AG04450 (cell line): ENCODE results near the gene TK1. TPM values are rescaled to one million over a fixed set of nuclear protein-coding genes. Genes with fewer than 3 reads are reported as not detected.

ENCODE experiments used
- CTCF ChIA-PET: fragments of 300-600, 350-600 bp; formaldehyde crosslinking; extraction: SDS; loops from one replicate; lab custom pipeline; 2022; ENCODE audit warnings: antibody characterized with exemption, inconsistent platforms; lab: Charles Lee
- POLR2A ChIA-PET: fragments of 350-600 bp; formaldehyde crosslinking; extraction: SDS; loops from one replicate; lab custom pipeline; 2021; ENCODE audit warnings: antibody characterized with exemption, inconsistent platforms; lab: Yijun Ruan, JAX
- DNase-seq: peaks from one replicate; pipeline ENCODE4 v3.0.0-alpha.2; 2011; ENCODE audit warnings: low read depth, low spot score
- H3K27ac ChIP-seq: one replicate; pipeline ENCODE4 v1.5.1; 2012; ENCODE audit warnings: low read depth, low read length, control low read depth
- H3K27me3 ChIP-seq: one replicate; pipeline ENCODE4 v1.6.0; 2012; ENCODE audit warnings: low read length; ENCODE audit not compliant: control insufficient read depth, insufficient read depth
- H3K4me3 ChIP-seq: 2 replicates; pipeline ENCODE4 v1.5.1; 2011; ENCODE audit warnings: mild to moderate bottlenecking, low read depth, low read length, control low read depth
- H3K9me3 ChIP-seq: 2 replicates; pipeline ENCODE4 v1.5.1; 2012; ENCODE audit warnings: low read length; ENCODE audit not compliant: control insufficient read depth, insufficient read depth
- polyA plus RNA-seq: library from polyadenylated mRNA; depleted of rRNA; stranded (reverse); fragments of >200 nt; gene quantifications from 2 replicates; pipeline ENCODE4 v1.2.3, GENCODE V29; 2011
- TF ChIP-seq, protein P1 (sequence below): IDR thresholded peaks from 2 replicates; pipeline ENCODE4 v1.5.1; 2011; ENCODE audit warnings: low read depth, low read length, control low read depth, inconsistent platforms

The TK1 gene
- polyA plus RNA-seq, 1 experiment, result 27.1 TPM

DNA sequence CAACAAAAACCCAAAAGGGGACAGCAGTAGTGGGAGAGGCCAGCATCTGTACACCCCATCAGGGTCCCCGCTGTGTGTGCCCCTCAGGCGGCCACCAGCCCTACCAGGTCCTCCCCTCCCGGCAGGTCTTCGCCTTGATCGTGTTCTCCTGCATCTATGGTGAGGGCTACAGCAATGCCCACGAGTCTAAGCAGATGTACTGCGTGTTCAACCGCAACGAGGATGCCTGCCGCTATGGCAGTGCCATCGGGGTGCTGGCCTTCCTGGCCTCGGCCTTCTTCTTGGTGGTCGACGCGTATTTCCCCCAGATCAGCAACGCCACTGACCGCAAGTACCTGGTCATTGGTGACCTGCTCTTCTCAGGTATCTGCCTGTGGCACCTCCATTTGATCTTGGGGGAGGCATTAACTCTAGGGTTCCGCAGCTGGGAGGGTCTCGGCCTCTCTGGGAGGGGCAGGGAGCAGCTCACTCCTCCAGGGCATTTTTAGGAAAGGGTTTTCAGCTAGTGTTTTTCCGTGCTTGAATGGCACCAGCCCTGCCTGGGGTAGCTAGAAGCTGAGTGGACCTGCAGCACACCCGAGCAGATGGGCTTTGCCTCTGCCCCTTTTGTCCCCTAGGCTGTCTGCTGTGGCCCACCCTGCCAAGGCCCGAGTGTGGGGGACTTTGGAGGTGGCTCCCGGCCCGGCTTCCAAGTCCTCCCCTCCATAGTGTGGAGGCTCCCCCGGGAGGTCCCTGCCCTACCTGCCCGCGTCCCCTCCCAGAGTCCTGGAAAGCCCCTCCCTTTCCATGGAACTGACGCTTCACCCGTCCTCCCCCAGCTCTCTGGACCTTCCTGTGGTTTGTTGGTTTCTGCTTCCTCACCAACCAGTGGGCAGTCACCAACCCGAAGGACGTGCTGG, 15.9 kb downstream of the TK1 start:
- DNase-seq, result no peak
- TF ChIP-seq, protein P1, sequence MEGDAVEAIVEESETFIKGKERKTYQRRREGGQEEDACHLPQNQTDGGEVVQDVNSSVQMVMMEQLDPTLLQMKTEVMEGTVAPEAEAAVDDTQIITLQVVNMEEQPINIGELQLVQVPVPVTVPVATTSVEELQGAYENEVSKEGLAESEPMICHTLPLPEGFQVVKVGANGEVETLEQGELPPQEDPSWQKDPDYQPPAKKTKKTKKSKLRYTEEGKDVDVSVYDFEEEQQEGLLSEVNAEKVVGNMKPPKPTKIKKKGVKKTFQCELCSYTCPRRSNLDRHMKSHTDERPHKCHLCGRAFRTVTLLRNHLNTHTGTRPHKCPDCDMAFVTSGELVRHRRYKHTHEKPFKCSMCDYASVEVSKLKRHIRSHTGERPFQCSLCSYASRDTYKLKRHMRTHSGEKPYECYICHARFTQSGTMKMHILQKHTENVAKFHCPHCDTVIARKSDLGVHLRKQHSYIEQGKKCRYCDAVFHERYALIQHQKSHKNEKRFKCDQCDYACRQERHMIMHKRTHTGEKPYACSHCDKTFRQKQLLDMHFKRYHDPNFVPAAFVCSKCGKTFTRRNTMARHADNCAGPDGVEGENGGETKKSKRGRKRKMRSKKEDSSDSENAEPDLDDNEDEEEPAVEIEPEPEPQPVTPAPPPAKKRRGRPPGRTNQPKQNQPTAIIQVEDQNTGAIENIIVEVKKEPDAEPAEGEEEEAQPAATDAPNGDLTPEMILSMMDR, result no peak
- Histone ChIP-seq H3K27me3 (peaks cover 3% of the 10 kb centered on the region), H3K9me3 (no peaks in the 10 kb centered on the region), H3K27ac (no peak overlapping the region), H3K4me3 (no peak overlapping the region)
- POLR2A ChIA-PET, result no interaction called here
- CTCF ChIA-PET, result interaction anchor here (1.3 kb wide), 1 partner anchor 16 kb away, joined by 6 read pairs; the partner anchor contains the start of gene TK1

DNA sequence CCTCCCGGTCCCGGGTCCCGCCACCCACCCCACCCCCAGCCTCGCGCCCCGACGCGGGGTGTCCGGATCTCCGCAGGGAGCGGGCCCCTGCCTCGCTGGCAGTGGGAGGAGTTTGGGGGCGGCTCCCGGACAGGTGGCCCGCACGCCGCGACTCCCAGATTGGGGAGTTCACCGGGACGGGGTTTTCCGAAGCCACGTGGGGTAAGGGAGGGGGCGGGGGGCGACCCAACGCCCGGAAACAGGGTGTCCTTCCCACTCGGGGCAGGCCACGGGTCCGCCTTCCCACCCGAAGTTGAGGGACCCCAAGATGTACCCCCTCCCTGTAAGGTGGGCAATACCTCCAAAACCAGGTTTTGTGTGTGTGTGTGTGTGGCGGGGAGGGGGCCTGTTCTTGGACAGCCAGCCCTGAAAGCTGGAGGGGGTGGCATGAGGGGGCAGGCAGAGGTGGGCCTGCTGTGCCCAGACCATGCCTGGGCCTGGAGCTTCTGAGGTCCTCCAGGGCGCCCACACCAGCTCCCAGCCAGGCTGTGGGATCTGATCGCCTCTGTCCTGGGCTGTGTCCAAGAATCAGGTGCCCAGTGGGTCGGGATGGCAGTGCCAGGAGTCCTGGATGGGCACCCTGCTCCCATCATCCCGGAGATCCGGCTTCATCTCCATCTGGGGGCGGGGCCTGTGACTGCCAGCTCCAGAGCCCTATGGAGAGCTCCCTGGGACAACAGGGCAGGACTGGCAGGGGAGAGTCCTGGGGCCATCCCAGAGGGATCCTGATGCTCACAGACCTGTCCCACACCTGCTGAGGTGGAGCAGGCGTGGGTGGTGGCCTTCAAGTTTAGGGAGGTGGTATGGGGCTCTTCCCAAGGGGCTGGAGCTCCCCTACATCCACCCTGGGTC, 17.7 kb downstream of the TK1 start:
- DNase-seq, result no peak
- H3K27ac ChIP-seq, result no peak overlapping the region
- peak overlapping the region; percentile 60 for H3K4me3 ChIP-seq
- POLR2A ChIA-PET, result interaction anchor here (1.2 kb wide), 1 partner anchor 17 kb away, joined by 4 read pairs; the partner anchor contains the start of genes AFMID and TK1
- H3K9me3 ChIP-seq, result no peaks in the 10 kb centered on the region
- CTCF ChIA-PET, result interaction anchor here (1.3 kb wide), 1 partner anchor 17 kb away, joined by 8 read pairs; the partner anchor contains the start of gene TK1
- TF ChIP-seq, protein P1, result no peak
- peaks cover 3% of the 10 kb centered on the region for H3K27me3 ChIP-seq

DNA sequence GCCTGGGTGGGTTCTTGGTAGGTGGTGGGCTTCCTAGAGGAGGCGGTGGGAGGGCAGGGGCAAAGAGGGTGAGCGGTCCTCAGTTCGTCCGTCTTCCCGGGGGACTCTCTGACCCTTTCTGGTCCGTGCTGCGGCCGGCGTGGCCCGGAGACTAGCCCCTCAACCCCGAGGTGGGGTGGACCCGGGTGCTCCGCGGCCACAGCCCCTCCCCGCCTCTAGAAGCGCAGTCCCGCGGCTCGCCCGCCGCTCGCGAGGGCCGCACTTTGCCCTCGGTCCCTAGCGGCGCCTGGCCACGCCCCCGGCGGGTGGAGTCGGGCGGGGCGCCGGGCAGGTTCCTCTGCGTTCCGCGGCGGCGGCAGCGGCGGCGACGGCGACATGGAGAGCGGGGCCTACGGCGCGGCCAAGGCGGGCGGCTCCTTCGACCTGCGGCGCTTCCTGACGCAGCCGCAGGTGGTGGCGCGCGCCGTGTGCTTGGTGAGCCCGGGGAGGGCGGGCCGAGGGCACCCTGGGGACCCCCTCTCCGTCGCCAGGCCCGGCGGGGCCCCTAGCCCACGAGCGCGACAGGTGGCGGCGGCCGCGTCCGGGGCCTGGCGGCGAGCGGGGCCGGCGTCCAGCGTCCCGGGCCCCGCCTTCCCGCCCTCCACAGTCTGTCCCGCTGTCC, 18.5 kb downstream of the TK1 start, which contains the start of gene SYNGR2:
Gene SYNGR2, plus strand, starts transcription at position 340 of the 661 bp plus-strand sequence. Its CDS starts 36 bp downstream, at position 376.
- TF ChIP-seq, protein P1, result no peak
- H3K27ac ChIP-seq, result no peak within 1 kb of the TSS
- POLR2A ChIA-PET, result no interaction called here
- peaks cover 3% of the 10 kb centered on the region for H3K27me3 ChIP-seq
- no peak for DNase-seq
- H3K4me3 ChIP-seq, result peak within 1 kb of the TSS; percentile 60
- CTCF ChIA-PET, result no interaction called here
- H3K9me3 ChIP-seq, result no peaks in the 10 kb centered on the region

DNA sequence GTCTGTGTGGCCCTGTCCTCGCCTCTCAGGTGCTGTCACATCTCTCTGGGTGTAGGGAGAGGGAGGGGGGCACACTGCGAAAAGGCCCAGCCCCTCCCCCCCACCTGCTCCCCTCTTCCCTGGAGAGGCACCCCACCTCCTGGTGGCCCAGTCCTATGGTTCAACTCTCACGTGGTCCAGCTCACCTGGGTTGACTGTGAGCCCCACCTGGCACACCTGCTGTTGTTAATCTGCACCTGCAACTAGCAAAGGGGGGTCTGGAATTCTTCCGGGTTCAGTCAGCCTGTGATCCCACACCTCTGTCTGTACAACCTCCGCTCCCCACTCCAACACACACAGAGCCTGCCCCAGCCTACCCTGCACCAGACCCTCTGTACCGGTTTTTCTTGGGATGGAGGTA, 20.4 kb downstream of the TK1 start:
- H3K4me3 ChIP-seq, result no peak overlapping the region
- no peaks in the 10 kb centered on the region for H3K9me3 ChIP-seq
- TF ChIP-seq, protein P1, result no peak
- ChIA-PET CTCF (no interaction called here), POLR2A (no interaction called here)
- H3K27me3 ChIP-seq, result peaks cover 3% of the 10 kb centered on the region
- H3K27ac ChIP-seq, result no peak overlapping the region
- no peak for DNase-seq
